ENCODE data around the gene EML4.
"Not testable (repeated sequence)": the region's sequence is repeated elsewhere in the genome, so short reads cannot be mapped to it uniquely, and the experiment has no call there.

EML4 gene

GRCh38 chr2:42169100-42169873, at the start of gene EML4:
Gene EML4, plus strand, starts transcription at chr2:42169353. Its CDS starts 259 bp downstream, at chr2:42169612.
- DNase-seq (ENCODE audit: low read depth, low spot score): peak; percentile 70

- DNase-seq (ENCODE audit: low read depth, low spot score): no peak
Measured at GRCh38 chr2:42123426-42123825, 45.7 kb upstream of the EML4 start.

- no peak for DNase-seq (ENCODE audit: low read depth, low spot score)
Measured at GRCh38 chr2:42124011-42124785, 45.0 kb upstream of the EML4 start.

GRCh38 chr2:42125841-42126594, 43.1 kb upstream of the EML4 start:
- DNase-seq (ENCODE audit: low read depth, low spot score): no peak

- not testable (repeated sequence) for DNase-seq (ENCODE audit: low read depth, low spot score)
Measured at GRCh38 chr2:42126873-42127272, 42.3 kb upstream of the EML4 start.

GRCh38 chr2:42127425-42128424, 41.4 kb upstream of the EML4 start:
- no peak for DNase-seq (ENCODE audit: low read depth, low spot score)

GRCh38 chr2:42128721-42129486, 40.2 kb upstream of the EML4 start:
- DNase-seq (ENCODE audit: low read depth, low spot score): no peak

GRCh38 chr2:42129487-42129852, 39.7 kb upstream of the EML4 start:
- DNase-seq (ENCODE audit: low read depth, low spot score): no peak

- no peak for DNase-seq (ENCODE audit: low read depth, low spot score)
Measured at GRCh38 chr2:42129947-42130346, 39.2 kb upstream of the EML4 start.

GRCh38 chr2:42130858-42131257, 38.3 kb upstream of the EML4 start:
- not testable (repeated sequence) for DNase-seq (ENCODE audit: low read depth, low spot score)

- no peak for DNase-seq (ENCODE audit: low read depth, low spot score)
Measured at GRCh38 chr2:42132191-42132965, 36.8 kb upstream of the EML4 start.

- DNase-seq (ENCODE audit: low read depth, low spot score): peak; percentile 53
Measured at GRCh38 chr2:42132966-42133641, 36.0 kb upstream of the EML4 start.

- DNase-seq (ENCODE audit: low read depth, low spot score): no peak
Measured at GRCh38 chr2:42133771-42134195, 35.4 kb upstream of the EML4 start.

GRCh38 chr2:42134401-42134932, 34.7 kb upstream of the EML4 start:
- DNase-seq (ENCODE audit: low read depth, low spot score): not testable (repeated sequence)

- DNase-seq (ENCODE audit: low read depth, low spot score): no peak
Measured at GRCh38 chr2:42135381-42136312, 33.5 kb upstream of the EML4 start.

- DNase-seq (ENCODE audit: low read depth, low spot score): no peak
Measured at GRCh38 chr2:42136782-42137124, 32.4 kb upstream of the EML4 start.

- no peak for DNase-seq (ENCODE audit: low read depth, low spot score)
Measured at GRCh38 chr2:42137125-42137841, 31.9 kb upstream of the EML4 start.

Measured in activated naive CD8-positive, alpha-beta T cell treated with anti-CD3 and anti-CD28 coated beads, Interleukin-2, amount 50 U/mL, for 16 hours (primary cell).